Upper lobe of right lung (tissue), 1 donor: ENCODE measurements around the gene DBNDD2. TPM values are rescaled to one million over a fixed set of nuclear protein-coding genes. Genes with fewer than 3 reads are reported as not detected.

Experiments
- ATAC-seq: fragments of 200-7000 bp; cut with Tn5 transposase; one replicate; pipeline ENCODE4 v1.9.1; 2020; ENCODE audit warnings: mild to moderate bottlenecking, moderate library complexity
- DNase-seq: peaks from one replicate; pipeline ENCODE4 v3.0.0-alpha.2; 2020
- H3K27ac ChIP-seq: fragments of 200-600 bp; one replicate; pipeline ENCODE4 v1.8.0; 2022
- H3K27me3 ChIP-seq: fragments of 200-600 bp; one replicate; pipeline ENCODE4 v1.8.0; 2022; ENCODE audit warnings: mild to moderate bottlenecking
- H3K36me3 ChIP-seq: fragments of 200-600 bp; one replicate; pipeline ENCODE4 v1.8.0; 2022
- H3K4me1 ChIP-seq: fragments of 200-600 bp; one replicate; pipeline ENCODE4 v1.8.0; 2022
- H3K4me3 ChIP-seq: fragments of 200-600 bp; one replicate; pipeline ENCODE4 v1.8.0; 2022; ENCODE audit warnings: mild to moderate bottlenecking
- H3K9me3 ChIP-seq: fragments of 200-600 bp; one replicate; pipeline ENCODE4 v1.8.0; 2022
- intact Hi-C: fragments of 100-400 bp; cut with DNase I; formaldehyde crosslinking; loops from one replicate; pipeline ENCODE4 v1.11.0; 2022
- total RNA-seq: library from RNA; stranded (reverse); fragmentation: NEBNext Ultra II Directional; extraction: Animal tissue kit (Norgen Biotek cat#: 25700); gene quantifications from one replicate; pipeline ENCODE4 v1.2.1, GENCODE V29; 2021
- TF ChIP-seq, protein P1 (sequence below): fragments of 200-600 bp; IDR thresholded peaks from one replicate; pipeline ENCODE4 v1.8.0; 2022; ENCODE audit warnings: antibody characterized with exemption
- donor health status: DM: no; HTN: yes; CAD: no; lungs with severe emphysema.

DBNDD2 gene
- total RNA-seq, 1 donor from 2014 or later: 66.2 TPM

DNA sequence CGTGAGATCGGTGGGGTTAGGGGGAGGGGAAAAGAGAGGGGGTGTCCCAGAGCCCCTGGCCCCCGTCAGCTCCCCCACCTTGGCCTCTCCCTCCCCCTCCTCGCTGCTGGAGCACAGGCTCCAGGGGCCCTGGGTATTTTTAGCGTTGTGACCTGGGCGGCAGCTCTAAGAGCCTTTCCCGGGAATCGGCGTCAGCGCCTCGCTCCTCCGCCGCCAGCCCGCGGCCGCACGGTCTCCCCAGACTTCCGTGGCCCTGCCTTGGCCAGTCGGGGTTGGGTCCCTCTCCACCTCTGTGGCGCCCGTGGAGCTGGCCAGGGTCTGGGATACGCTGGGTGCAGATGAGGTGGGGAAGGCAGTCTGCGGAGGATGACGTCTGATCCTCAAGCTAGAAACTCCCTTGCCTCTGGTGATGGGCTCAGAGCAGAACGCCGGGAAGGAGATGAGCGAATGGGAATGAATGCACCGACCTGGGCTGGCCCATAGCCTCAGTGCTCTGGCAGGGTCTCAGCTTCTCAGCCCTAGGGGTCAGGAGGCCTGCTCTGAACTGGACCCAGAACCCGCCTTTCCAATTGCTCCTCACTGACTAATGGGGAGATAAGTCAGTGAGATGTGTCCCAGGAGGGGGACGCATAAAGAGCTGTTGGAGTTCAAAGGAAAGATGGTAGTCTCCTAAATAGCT lies 883 bp upstream of the DBNDD2 start:
- peak; percentile 78 for DNase-seq
- H3K36me3 ChIP-seq: peaks cover 31% of the 10 kb centered on the region
- peak overlapping the region; percentile 86 for H3K4me3 ChIP-seq
- intact Hi-C loops: no loop called here
- H3K9me3 ChIP-seq: no peaks in the 10 kb centered on the region
- H3K27ac ChIP-seq: peak overlapping the region; percentile 88
- no peaks in the 10 kb centered on the region for H3K27me3 ChIP-seq
- peaks cover 18% of the 10 kb centered on the region for H3K4me1 ChIP-seq
- TF ChIP-seq, protein P1, sequence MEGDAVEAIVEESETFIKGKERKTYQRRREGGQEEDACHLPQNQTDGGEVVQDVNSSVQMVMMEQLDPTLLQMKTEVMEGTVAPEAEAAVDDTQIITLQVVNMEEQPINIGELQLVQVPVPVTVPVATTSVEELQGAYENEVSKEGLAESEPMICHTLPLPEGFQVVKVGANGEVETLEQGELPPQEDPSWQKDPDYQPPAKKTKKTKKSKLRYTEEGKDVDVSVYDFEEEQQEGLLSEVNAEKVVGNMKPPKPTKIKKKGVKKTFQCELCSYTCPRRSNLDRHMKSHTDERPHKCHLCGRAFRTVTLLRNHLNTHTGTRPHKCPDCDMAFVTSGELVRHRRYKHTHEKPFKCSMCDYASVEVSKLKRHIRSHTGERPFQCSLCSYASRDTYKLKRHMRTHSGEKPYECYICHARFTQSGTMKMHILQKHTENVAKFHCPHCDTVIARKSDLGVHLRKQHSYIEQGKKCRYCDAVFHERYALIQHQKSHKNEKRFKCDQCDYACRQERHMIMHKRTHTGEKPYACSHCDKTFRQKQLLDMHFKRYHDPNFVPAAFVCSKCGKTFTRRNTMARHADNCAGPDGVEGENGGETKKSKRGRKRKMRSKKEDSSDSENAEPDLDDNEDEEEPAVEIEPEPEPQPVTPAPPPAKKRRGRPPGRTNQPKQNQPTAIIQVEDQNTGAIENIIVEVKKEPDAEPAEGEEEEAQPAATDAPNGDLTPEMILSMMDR: no peak
- peak; percentile 58 for ATAC-seq

DNA sequence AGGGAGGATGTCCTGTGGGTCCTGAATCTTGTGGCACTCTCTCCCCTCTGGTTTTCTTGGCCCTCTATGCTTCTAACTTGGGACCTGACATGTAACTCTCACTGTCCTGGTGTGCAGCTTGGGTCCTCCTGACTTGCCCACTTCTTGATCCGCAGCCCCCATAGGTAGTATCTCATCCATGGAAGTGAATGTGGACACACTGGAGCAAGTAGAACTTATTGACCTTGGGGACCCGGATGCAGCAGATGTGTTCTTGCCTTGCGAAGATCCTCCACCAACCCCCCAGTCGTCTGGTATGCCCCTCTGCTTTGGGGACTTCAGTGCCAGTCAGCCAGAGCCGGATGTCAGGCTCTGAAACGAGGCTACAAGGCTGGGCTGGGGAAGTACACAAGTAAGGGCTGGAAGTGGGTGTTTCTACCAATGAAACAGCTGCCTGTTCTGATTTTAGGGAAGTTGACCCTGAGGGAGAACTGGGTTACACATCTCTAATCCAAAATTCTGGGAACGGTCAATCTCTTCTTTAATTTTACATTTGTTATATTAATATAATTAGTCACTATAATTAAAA lies 641 bp downstream of the DBNDD2 start:
- intact Hi-C loops: no loop called here
- Histone ChIP-seq H3K9me3 (no peaks in the 10 kb centered on the region), H3K4me1 (peaks cover 18% of the 10 kb centered on the region), H3K27me3 (no peaks in the 10 kb centered on the region), H3K4me3 (no peak overlapping the region), H3K27ac (no peak overlapping the region), H3K36me3 (peaks cover 33% of the 10 kb centered on the region)
- peak; percentile 42 for ATAC-seq
- DNase-seq: no peak
- TF ChIP-seq, protein P1: no peak

- TF ChIP-seq, protein P1: no peak
- Histone ChIP-seq H3K4me1 (peaks cover 18% of the 10 kb centered on the region), H3K4me3 (no peak overlapping the region), H3K36me3 (peaks cover 33% of the 10 kb centered on the region), H3K9me3 (no peaks in the 10 kb centered on the region), H3K27ac (no peak overlapping the region), H3K27me3 (no peaks in the 10 kb centered on the region)
- DNase-seq (no peak), ATAC-seq (no peak)
- intact Hi-C loops: loop anchor here (5.0 kb wide), 1 partner anchor 32 kb away; the partner anchor contains the start of gene TP53TG5
Observed at GRCh38 chr20:45409521-45410272, 1.6 kb downstream of the DBNDD2 start.

GRCh38 chr20:45410887-45411286 lies 2.8 kb downstream of the DBNDD2 start:
- no peaks in the 10 kb centered on the region for H3K9me3 ChIP-seq
- ATAC-seq (no peak), DNase-seq (no peak)
- no peak overlapping the region for H3K4me3 ChIP-seq
- intact Hi-C loops: loop anchor here (5.0 kb wide), 1 partner anchor 34 kb away; the partner anchor contains the start of gene TP53TG5
- no peak overlapping the region for H3K27ac ChIP-seq
- no peaks in the 10 kb centered on the region for H3K27me3 ChIP-seq
- peaks cover 14% of the 10 kb centered on the region for H3K4me1 ChIP-seq
- TF ChIP-seq, protein P1: no peak
- H3K36me3 ChIP-seq: peaks cover 33% of the 10 kb centered on the region

- TF ChIP-seq, protein P1: no peak
- DNase-seq (no peak), ATAC-seq (no peak)
- no peak overlapping the region for H3K4me3 ChIP-seq
- intact Hi-C loops: loop anchor here (5.0 kb wide), 1 partner anchor 35 kb away; the partner anchor contains the start of gene TP53TG5
- peaks cover 21% of the 10 kb centered on the region for H3K4me1 ChIP-seq
- H3K27me3 ChIP-seq: no peaks in the 10 kb centered on the region
- H3K27ac ChIP-seq: no peak overlapping the region
- peaks cover 33% of the 10 kb centered on the region for H3K36me3 ChIP-seq
- H3K9me3 ChIP-seq: no peaks in the 10 kb centered on the region
Observed at GRCh38 chr20:45412653-45413052, 4.6 kb downstream of the DBNDD2 start.
